HepG2 (cell line): Measurements from ENCODE around the gene NALCN. TPM values are rescaled to one million over a fixed set of nuclear protein-coding genes. Genes with fewer than 3 reads are reported as not detected.

Experiments
- ATAC-seq: fragments of 200-7000 bp; cut with Tn5 transposase; 3 replicates; pipeline ENCODE4 v1.9.1; 2020; ENCODE audit warnings: mild to moderate bottlenecking, moderate library complexity
- BruUV-seq: library from RNA; stranded (reverse); fragments of 400-500 nt; replicated peaks from 2 replicates; lab custom pipeline; 2021; lab: Mats Ljungman, UMichigan
- CTCF ChIA-PET: fragments of 300-600 bp; formaldehyde crosslinking; extraction: SDS; loops from one replicate; lab custom pipeline; 2021; ENCODE audit warnings: low total read pairs, inconsistent platforms, low intra/inter-chr PET ratio; lab: Yijun Ruan, JAX
- POLR2A ChIA-PET: fragments of 350-600 bp; sonication (Branson Sonifier 250); formaldehyde crosslinking; loops from one replicate; lab custom pipeline; 2020; ENCODE audit warnings: antibody characterized with exemption, inconsistent platforms; lab: Yijun Ruan, JAX
- DNase-seq: peaks from one replicate; pipeline ENCODE4 v3.0.0-alpha.2; 2015; ENCODE audit warnings: low spot score
- FAIRE-seq: peaks from 3 replicates; lab custom pipeline; 2011; peaks lifted over from hg19 to GRCh38; lab: Jason Lieb, UNC
- H2AFZ ChIP-seq: one replicate; pipeline ENCODE4 v1.6.1; 2011; ENCODE audit warnings: low read length, inconsistent platforms
- H3K27ac ChIP-seq: fragments of 300-600 bp; 3 replicates; pipeline ENCODE4 v1.8.0; 2011; ENCODE audit warnings: mixed run types, mild to moderate bottlenecking, mixed read lengths, low read length, inconsistent platforms; ENCODE audit not compliant: insufficient read depth; ENCODE audit errors: extremely low read length
- H3K27me3 ChIP-seq, 2 experiments: fragments of 200-600 bp in 1 of 2; 2 replicates in 1 of 2; 3 replicates in 1 of 2; pipeline versions ENCODE4 v1.6.0 to v1.8.0; 2011; ENCODE audit warnings: low read length in 2 of 2, mild to moderate bottlenecking in 2 of 2, moderate library complexity in 2 of 2, inconsistent platforms in 1 of 2; ENCODE audit not compliant: insufficient read depth in 2 of 2, control insufficient read depth in 1 of 2
- H3K36me3 ChIP-seq, 2 experiments: fragments of 200-600 bp in 1 of 2; replicated peaks in 1 of 2; 2 replicates in 1 of 2; 3 replicates in 1 of 2; pipeline versions ENCODE4 v1.5.1 to v1.8.0; 2011; ENCODE audit warnings: low read length in 2 of 2, inconsistent platforms in 1 of 2; ENCODE audit not compliant: insufficient read depth in 2 of 2, control insufficient read depth in 1 of 2
- H3K4me1 ChIP-seq: 2 replicates; pipeline ENCODE4 v1.5.1; 2012; ENCODE audit warnings: low read length, inconsistent platforms; ENCODE audit not compliant: insufficient read depth
- H3K4me2 ChIP-seq: 2 replicates; pipeline ENCODE4 v1.6.0; 2011; ENCODE audit warnings: low read depth, low read length, inconsistent platforms
- H3K4me3 ChIP-seq, 3 experiments: fragments of 200-600 bp in 1 of 3; sonication (generic), shearing (Covaris generic) in 1 of 3; replicated peaks in 1 of 3; 2 replicates each; pipeline ENCODE4 v1.5.1; 2011 to 2016; ENCODE audit warnings: low read length in 3 of 3, inconsistent platforms in 2 of 3, low read depth in 2 of 3, mild to moderate bottlenecking in 2 of 3, control low read depth in 1 of 3, mixed read lengths in 1 of 3; ENCODE audit not compliant: insufficient read depth in 1 of 3
- H3K79me2 ChIP-seq: one replicate; pipeline ENCODE4 v1.6.1; 2011; ENCODE audit warnings: low read length, inconsistent platforms; ENCODE audit not compliant: insufficient read depth
- H3K9ac ChIP-seq: 2 replicates; pipeline ENCODE4 v1.6.0; 2011; ENCODE audit warnings: mild to moderate bottlenecking, low read depth, low read length, inconsistent platforms; ENCODE audit not compliant: insufficient read depth
- H3K9me3 ChIP-seq: 2 replicates; pipeline ENCODE4 v1.5.1; 2012; ENCODE audit warnings: mild to moderate bottlenecking, low read length
- H4K20me1 ChIP-seq: 2 replicates; pipeline ENCODE4 v1.6.0; 2011; ENCODE audit warnings: inconsistent platforms, mild to moderate bottlenecking, low read length, moderate library complexity; ENCODE audit not compliant: insufficient read depth
- ATF1 ChIP-seq: IDR thresholded peaks from 2 replicates; pipeline ENCODE4 v1.6.1; 2016; ENCODE audit warnings: mild to moderate bottlenecking, control low read depth
- CHCHD3 ChIP-seq: sonication (generic); formaldehyde crosslinking; IDR thresholded peaks from 2 replicates; pipeline ENCODE4 v1.8.0; 2022; ENCODE audit warnings: mild to moderate bottlenecking, missing genetic modification reagents, moderate library complexity
- CREBL2 ChIP-seq: sonication (generic); formaldehyde crosslinking; IDR thresholded peaks from 2 replicates; pipeline ENCODE4 v1.8.1; 2023; ENCODE audit warnings: missing genetic modification reagents, mild to moderate bottlenecking, borderline replicate concordance
- MTF1 ChIP-seq: sonication (generic); formaldehyde crosslinking; IDR thresholded peaks from 2 replicates; pipeline ENCODE4 v1.5.0; 2020; ENCODE audit warnings: missing genetic modification reagents
- NBN ChIP-seq: fragments of 450-650 bp; conservative IDR thresholded peaks from 2 replicates; pipeline ENCODE4 v1.6.1; 2017
- NFE2L2 ChIP-seq: fragments of 150-350 bp; IDR thresholded peaks from 2 replicates; pipeline ENCODE4 v1.6.1; 2014; ENCODE audit warnings: low read length
- PAXIP1 ChIP-seq: sonication (generic); formaldehyde crosslinking; conservative IDR thresholded peaks from 2 replicates; pipeline ENCODE4 v1.4.0; 2020; ENCODE audit warnings: mild to moderate bottlenecking, missing genetic modification reagents, moderate library complexity
- ZNF513 ChIP-seq: sonication (generic); formaldehyde crosslinking; conservative IDR thresholded peaks from 2 replicates; pipeline ENCODE4 v1.5.0; 2020; ENCODE audit warnings: missing genetic modification reagents
- ZNF678 ChIP-seq: sonication (generic); formaldehyde crosslinking; IDR thresholded peaks from 2 replicates; pipeline ENCODE4 v1.4.0; 2020; ENCODE audit warnings: mild to moderate bottlenecking, missing genetic modification reagents
- ZNF782 ChIP-seq: sonication (generic); formaldehyde crosslinking; IDR thresholded peaks from 2 replicates; pipeline ENCODE4 v1.4.0; 2020; ENCODE audit warnings: missing genetic modification reagents, mild to moderate bottlenecking, borderline replicate concordance
- WGBS: methylation state at CpG from one replicate; pipeline ENCODE4 v1.1.6; 2017; ENCODE audit warnings: low lambda C conversion rate; 5-methylcytosine and 5-hydroxymethylcytosine counted together
- in situ Hi-C: cut with HindIII; loops from 2 replicates; pipeline ENCODE4 v1.10.0; 2017; ENCODE audit warnings: low pct_unique_long_range_greater_than_20kb; ENCODE audit not compliant: extremely low pct_ligation_motif_present
- intact Hi-C: fragments of 100-400 bp; cut with micrococcal nuclease; formaldehyde crosslinking; loops from one replicate; pipeline ENCODE4 v1.10.0; 2022; ENCODE audit not compliant: unreplicated experiment
- polyA plus RNA-seq, 8 experiments: library from polyadenylated mRNA; depleted of rRNA in 3 of 8; stranded (reverse) in 7 of 8; unstranded in 1 of 8; fragments of >200 nt; fragmentation: Illumina TruSeq in 4 of 8; extraction: Trizol in 4 of 8; gene quantifications; 2 replicates each; pipeline versions ENCODE4 v1.2.1 to v1.2.3, GENCODE V29; 2011 to 2016; ENCODE audit warnings: low read depth in 4 of 8, missing spikeins in 1 of 8, mixed read lengths in 1 of 8; ENCODE audit not compliant: insufficient read depth in 1 of 8
- total RNA-seq, 5 experiments: library from RNA; depleted of rRNA; stranded (reverse); fragments of >200 nt; fragmentation: Illumina TruSeq; extraction: Trizol; gene quantifications; 2 replicates each; pipeline ENCODE4 v1.2.3, GENCODE V29; 2016; ENCODE audit warnings: low read depth in 1 of 5

The NALCN gene
- total and polyA plus RNA-seq, 2 of the 13 experiments (the other 11 are each of a cell fraction or from before 2014, with no cell fraction given): not detected

- Histone ChIP-seq H3K27ac (no peak overlapping the region), H2AFZ (no peak overlapping the region), H3K79me2 (no peaks in the 10 kb centered on the region), H3K9ac (no peak overlapping the region), H3K9me3 (no peaks in the 10 kb centered on the region), H4K20me1 (no peaks in the 10 kb centered on the region), H3K27me3 (0 out of 5 replicates have a peak, but pooled peaks cover 0 to 1% of the 10 kb centered on the region in 2 experiments), H3K4me3 (no peak overlapping the region), H3K36me3 (no peaks in the 10 kb centered on the region), H3K4me1 (peaks cover 4% of the 10 kb centered on the region), H3K4me2 (no peak overlapping the region)
- DNase-seq: no peak
- in situ Hi-C loops: no loop called here
- ChIA-PET CTCF (no interaction called here), POLR2A (no interaction called here)
- 0 out of 2 replicates have a peak, but pooled peaks have one; percentile 45 for TF ChIP-seq NFE2L2
- no peak for TF ChIP-seq ZNF678 (CRISPR knock-in tag)
- FAIRE-seq: no peak
- 0% methylated on average over 3 of the region's 3 CpGs for WGBS
- no peak for ATAC-seq
- intact Hi-C loops: no loop called here
- BruUV-seq: no TSS peak
Observed at GRCh38 chr13:101429733-101430132, 13.4 kb upstream of the NALCN start.

GRCh38 chr13:101425623-101426022 is 9.3 kb upstream of the NALCN start:
- CTCF ChIA-PET: no interaction called here

More at GRCh38 chr13:101425623-101426022, 9.3 kb upstream of the NALCN start:
- POLR2A ChIA-PET: no interaction called here
- BruUV-seq: no TSS peak
- Histone ChIP-seq H2AFZ (no peak overlapping the region), H3K4me2 (no peak overlapping the region), H3K36me3 (no peaks in the 10 kb centered on the region), H3K27ac (no peak overlapping the region), H3K79me2 (no peaks in the 10 kb centered on the region), H3K9ac (no peak overlapping the region), H4K20me1 (no peaks in the 10 kb centered on the region), H3K27me3 (0 out of 5 replicates have a peak, but pooled peaks cover 0 to 1% of the 10 kb centered on the region in 2 experiments), H3K9me3 (no peaks in the 10 kb centered on the region), H3K4me1 (peaks cover 13% of the 10 kb centered on the region), H3K4me3 (no peak overlapping the region)
- intact Hi-C loops: no loop called here
- no peak for ATAC-seq
- in situ Hi-C loops: no loop called here
- WGBS: 44% methylated on average over 10 of the region's 10 CpGs
- no peak for DNase-seq
- TF ChIP-seq CHCHD3 (CRISPR knock-in tag): no peak
- no peak for TF ChIP-seq ATF1 (CRISPR knock-in tag)
- TF ChIP-seq ZNF782 (CRISPR knock-in tag): no peak
- TF ChIP-seq MTF1 (CRISPR knock-in tag): no peak
- TF ChIP-seq ZNF513: no peak
- no peak for TF ChIP-seq NBN
- TF ChIP-seq CREBL2 (CRISPR knock-in tag): no peak
- TF ChIP-seq PAXIP1 (CRISPR knock-in tag): no peak
- FAIRE-seq: no peak
